ENCODE results near the gene ARHGEF6. TPM values are rescaled to one million over a fixed set of nuclear protein-coding genes. Genes with fewer than 3 reads are reported as not detected.

Gene ARHGEF6
- total and polyA plus RNA-seq, 12 donors, result 9.1 to 37.9 (median 25.0) TPM

DNA sequence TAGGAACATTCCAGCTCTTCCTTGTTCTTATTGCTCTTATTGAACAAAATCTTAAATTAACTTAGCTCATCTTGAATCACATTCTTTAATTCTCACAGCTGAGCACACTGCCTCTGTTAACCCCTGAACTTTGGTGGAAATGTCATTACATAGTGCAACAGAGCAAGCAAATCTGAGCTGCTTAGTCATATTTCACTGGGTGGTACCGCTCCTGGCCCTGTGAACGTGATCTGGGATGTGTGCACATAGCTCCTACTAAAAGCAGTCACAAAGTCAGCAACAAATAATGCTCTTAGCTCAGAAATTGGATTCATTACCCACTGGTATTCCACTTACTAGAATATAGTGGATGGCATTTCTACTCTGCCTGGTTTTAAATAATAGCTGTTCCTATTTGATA is 27.9 kb downstream of the ARHGEF6 start:
- TF ChIP-seq POLR2A (IDR thresholded peaks at IDR 0.05) (no peak), CTCF (IDR thresholded peaks at IDR 0.05) (no peak)
- Histone ChIP-seq H3K27ac (no peak overlapping the region), H3K4me3 (no peak overlapping the region), H3K4me1 (replicated peaks in 1 of 2) (peaks cover 0 to 8% of the 10 kb centered on the region in 2 donors), H3K27me3 (no peaks in the 10 kb centered on the region), H3K9me3 (replicated peaks in 1 of 3) (no peaks in the 10 kb centered on the region), H3K36me3 (replicated peaks in 1 of 2) (no peaks in the 10 kb centered on the region)
- intact Hi-C loops (cut with DNase I), result no loop called here
- WGBS, 4 donors, result 30 to 51% (median 38%) methylated on average over 2 of the region's 2 CpGs
- peak in 3 of 7 donors; percentile 17 to 33 (median 28) for DNase-seq

DNA sequence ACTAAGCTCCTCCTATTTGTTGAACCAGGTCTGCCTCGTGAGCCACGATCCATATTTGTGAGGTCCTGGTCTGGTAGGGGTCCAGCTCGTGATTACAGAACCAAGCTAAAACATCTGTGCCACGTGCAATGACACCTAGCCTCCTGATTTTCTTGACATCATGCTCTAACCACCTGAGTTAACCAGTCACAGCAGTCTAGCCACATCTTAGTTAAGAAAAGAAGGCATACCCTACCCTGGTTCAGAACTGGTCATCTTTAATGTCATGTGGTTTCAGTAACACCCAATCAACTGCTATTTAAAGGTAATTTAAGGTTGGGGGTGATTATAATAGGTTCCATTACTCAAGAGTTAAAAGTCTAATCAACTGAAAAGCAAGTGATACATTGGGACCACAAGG is 28.4 kb downstream of the ARHGEF6 start:
- WGBS, 4 donors, result 74 to 97% (median 86%) methylated on average over 3 to 4 of the region's 4 CpGs
- H3K9me3 ChIP-seq (replicated peaks in 1 of 3), result no peaks in the 10 kb centered on the region
- intact Hi-C loops (cut with DNase I), result no loop called here
- peaks cover 0 to 8% of the 10 kb centered on the region in 2 donors for H3K4me1 ChIP-seq (replicated peaks in 1 of 2)
- no peak for TF ChIP-seq CTCF (IDR thresholded peaks at IDR 0.05)
- no peak for TF ChIP-seq POLR2A (IDR thresholded peaks at IDR 0.05)
- no peaks in the 10 kb centered on the region for H3K36me3 ChIP-seq (replicated peaks in 1 of 2)
- DNase-seq, result no peak
- H3K27me3 ChIP-seq, result no peaks in the 10 kb centered on the region
- no peak overlapping the region for H3K4me3 ChIP-seq
- H3K27ac ChIP-seq, result no peak overlapping the region

DNA sequence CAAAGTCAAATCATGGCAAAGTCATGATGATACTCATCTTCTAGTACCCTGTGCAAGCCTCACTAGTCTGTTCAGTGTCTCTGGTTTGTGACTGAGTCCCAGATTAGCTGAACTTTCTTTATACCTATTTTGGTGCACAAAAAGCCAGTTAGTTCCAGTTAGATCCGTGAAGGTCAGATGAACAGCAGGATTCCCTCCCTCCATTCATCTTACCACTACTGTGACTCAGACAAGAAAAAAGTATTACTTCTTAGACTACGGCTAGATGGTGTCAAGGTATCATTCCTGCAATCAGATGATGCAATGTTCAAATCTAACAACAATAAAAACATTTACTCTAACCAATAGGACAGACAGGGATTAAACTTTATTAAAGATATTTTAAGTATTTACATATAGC is 30.4 kb downstream of the ARHGEF6 start:
- WGBS, 4 donors, result 28 to 45% (median 30%) methylated on average over 2 of the region's 2 CpGs
- TF ChIP-seq POLR2A (IDR thresholded peaks at IDR 0.05) (no peak), CTCF (IDR thresholded peaks at IDR 0.05) (no peak)
- intact Hi-C loops (cut with DNase I), result no loop called here
- Histone ChIP-seq H3K4me3 (no peak overlapping the region), H3K27me3 (no peaks in the 10 kb centered on the region), H3K4me1 (replicated peaks in 1 of 2) (peaks cover 0 to 8% of the 10 kb centered on the region in 2 donors), H3K27ac (no peak overlapping the region), H3K9me3 (replicated peaks in 1 of 3) (no peaks in the 10 kb centered on the region), H3K36me3 (replicated peaks in 1 of 2) (no peaks in the 10 kb centered on the region)
- DNase-seq, result no peak

DNA sequence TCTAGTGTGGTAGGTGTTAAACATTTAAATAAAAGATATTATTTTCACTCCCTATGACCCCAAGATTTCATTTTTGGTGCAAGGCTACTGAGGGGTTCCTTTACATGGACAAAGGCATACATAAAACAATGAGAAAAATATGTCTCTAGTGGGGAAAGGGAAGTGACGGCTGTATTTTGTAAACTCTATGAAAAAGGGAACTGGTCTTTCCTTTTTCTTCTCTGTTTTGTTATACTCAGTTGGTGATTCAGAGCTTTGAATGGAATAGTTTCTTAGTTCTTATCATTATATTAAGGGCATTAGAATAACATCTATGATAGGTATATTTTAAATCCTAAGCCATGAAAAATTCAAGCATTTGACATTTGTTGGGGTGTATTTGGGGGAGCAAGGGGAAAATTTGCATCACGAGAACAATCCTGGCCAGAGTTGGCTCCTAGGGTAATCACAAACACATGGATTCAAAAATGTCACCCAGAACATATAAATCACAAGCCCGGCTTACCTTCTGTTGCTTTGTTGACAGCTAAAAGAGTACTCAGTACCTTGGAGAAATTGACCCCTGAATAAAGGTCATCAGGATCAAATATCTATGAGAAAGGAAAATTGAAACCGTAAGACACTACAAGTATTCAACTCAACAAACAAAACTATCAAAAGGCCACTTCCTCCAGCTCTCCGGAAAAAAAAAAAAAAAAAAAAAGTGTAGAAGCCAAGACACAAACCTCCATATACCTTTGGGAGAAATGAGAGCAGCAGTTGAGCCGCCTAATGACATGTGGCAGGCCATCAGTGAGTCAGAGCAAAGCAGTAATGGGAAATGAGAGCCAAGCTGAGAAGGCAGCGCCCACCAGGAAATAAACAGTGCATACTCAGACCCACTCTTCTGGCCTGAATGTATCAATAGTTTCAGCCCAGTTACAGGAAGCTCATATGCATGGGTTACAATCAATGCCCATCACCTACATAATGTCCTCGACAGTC is 33.4 kb downstream of the ARHGEF6 start:
- no peak for DNase-seq
- Histone ChIP-seq H3K4me3 (no peak overlapping the region), H3K27me3 (no peaks in the 10 kb centered on the region), H3K9me3 (replicated peaks in 1 of 3) (no peaks in the 10 kb centered on the region), H3K36me3 (replicated peaks in 1 of 2) (no peaks in the 10 kb centered on the region), H3K4me1 (replicated peaks in 1 of 2) (no peaks in the 10 kb centered on the region), H3K27ac (no peak overlapping the region)
- 57 to 63% (median 61%) methylated on average over 8 of the region's 8 CpGs for WGBS, 4 donors
- intact Hi-C loops (cut with DNase I), result no loop called here
- TF ChIP-seq CTCF (IDR thresholded peaks at IDR 0.05) (no peak), POLR2A (IDR thresholded peaks at IDR 0.05) (no peak)

All from adrenal gland (tissue), 12 donors.